Measurements from ENCODE around the gene HS2ST1. TPM values are rescaled to one million over a fixed set of nuclear protein-coding genes. Genes with fewer than 3 reads are reported as not detected.

The HS2ST1 gene
- total RNA-seq, 2 donors from 2014 or later = 21.3 to 23.5 TPM

GRCh38 chr1:87149241-87150041 is 235.0 kb downstream of the HS2ST1 start:
- no peak for DNase-seq
- no peaks in the 10 kb centered on the region for H3K27me3 ChIP-seq
- TF ChIP-seq, protein P1, sequence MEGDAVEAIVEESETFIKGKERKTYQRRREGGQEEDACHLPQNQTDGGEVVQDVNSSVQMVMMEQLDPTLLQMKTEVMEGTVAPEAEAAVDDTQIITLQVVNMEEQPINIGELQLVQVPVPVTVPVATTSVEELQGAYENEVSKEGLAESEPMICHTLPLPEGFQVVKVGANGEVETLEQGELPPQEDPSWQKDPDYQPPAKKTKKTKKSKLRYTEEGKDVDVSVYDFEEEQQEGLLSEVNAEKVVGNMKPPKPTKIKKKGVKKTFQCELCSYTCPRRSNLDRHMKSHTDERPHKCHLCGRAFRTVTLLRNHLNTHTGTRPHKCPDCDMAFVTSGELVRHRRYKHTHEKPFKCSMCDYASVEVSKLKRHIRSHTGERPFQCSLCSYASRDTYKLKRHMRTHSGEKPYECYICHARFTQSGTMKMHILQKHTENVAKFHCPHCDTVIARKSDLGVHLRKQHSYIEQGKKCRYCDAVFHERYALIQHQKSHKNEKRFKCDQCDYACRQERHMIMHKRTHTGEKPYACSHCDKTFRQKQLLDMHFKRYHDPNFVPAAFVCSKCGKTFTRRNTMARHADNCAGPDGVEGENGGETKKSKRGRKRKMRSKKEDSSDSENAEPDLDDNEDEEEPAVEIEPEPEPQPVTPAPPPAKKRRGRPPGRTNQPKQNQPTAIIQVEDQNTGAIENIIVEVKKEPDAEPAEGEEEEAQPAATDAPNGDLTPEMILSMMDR (IDR thresholded peaks at IDR 0.05) = no peak
- H3K27ac ChIP-seq = peak overlapping the region; percentile 8
- no peaks in the 10 kb centered on the region for H3K36me3 ChIP-seq
- H3K4me1 ChIP-seq = no peaks in the 10 kb centered on the region
- H3K4me3 ChIP-seq = no peak overlapping the region
- H3K9ac ChIP-seq (ENCODE audit: low read depth in 2 of 2, low read length in 2 of 2) = no peak overlapping the region
- H3K9me3 ChIP-seq = no peaks in the 10 kb centered on the region
- intact Hi-C loops (cut with DNase I) = no loop called here

GRCh38 chr1:87150143-87150542 is 235.7 kb downstream of the HS2ST1 start:
- no peak for DNase-seq
- intact Hi-C loops (cut with DNase I) = no loop called here
- TF ChIP-seq, protein P1 (IDR thresholded peaks at IDR 0.05) = no peak
- H3K36me3 ChIP-seq = no peaks in the 10 kb centered on the region
- no peak overlapping the region for H3K9ac ChIP-seq (ENCODE audit: low read depth in 2 of 2, low read length in 2 of 2)
- no peaks in the 10 kb centered on the region for H3K4me1 ChIP-seq
- H3K27me3 ChIP-seq = no peaks in the 10 kb centered on the region
- no peaks in the 10 kb centered on the region for H3K9me3 ChIP-seq
- H3K27ac ChIP-seq = no peak overlapping the region
- H3K4me3 ChIP-seq = no peak overlapping the region

DNA sequence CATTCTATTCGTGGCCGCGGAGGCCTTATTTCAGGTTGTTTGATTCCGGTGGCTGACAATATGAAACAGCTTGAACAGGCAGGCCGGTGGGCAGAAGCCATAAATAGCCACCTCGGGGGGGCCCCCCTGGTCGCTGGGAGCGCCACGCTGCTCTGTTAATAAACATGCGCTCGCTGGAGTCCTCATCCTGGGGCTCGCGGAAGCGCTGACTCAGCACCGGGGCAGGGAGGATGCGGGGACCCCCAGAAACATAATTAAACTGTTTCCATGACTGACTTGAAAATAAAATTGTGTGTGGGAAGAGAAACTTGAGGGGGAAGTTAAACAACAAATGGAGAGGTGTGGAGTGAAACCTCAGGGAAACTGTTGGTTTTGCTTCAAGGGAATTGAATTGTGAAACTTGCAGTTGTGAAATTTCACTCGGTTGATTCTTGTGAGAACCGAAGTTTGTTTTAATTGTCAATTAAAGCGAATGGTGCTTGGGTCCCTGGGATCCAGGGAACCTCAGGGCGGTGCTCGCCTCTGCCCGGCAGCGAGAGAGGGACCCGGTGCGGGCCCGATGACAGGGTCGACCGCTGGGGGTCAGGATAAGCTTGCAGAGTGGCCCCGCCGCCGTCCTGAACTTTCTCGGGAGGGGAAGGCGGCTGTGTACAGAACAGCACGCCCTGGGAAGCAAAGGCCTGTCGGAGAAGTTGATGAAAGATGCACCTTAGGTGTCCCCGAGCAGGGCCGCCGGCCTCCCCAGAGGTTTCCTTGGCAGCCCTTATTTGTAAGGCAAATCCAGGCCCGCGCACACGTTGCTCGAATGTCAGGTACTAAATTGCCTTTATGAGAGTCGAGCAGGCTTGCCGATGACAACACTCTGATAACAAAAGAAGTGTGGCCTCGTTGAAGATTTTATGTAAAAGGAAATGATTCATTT is 237.3 kb downstream of the HS2ST1 start:
- TF ChIP-seq, protein P1 (IDR thresholded peaks at IDR 0.05) = peak; percentile 32
- peak; percentile 58 for DNase-seq
- Histone ChIP-seq H3K27me3 (no peaks in the 10 kb centered on the region), H3K27ac (peak overlapping the region; percentile 15), H3K4me3 (peak overlapping the region; percentile 19), H3K9me3 (no peaks in the 10 kb centered on the region), H3K36me3 (no peaks in the 10 kb centered on the region), H3K9ac (ENCODE audit: low read depth in 2 of 2, low read length in 2 of 2) (no peak overlapping the region), H3K4me1 (no peaks in the 10 kb centered on the region)
- intact Hi-C loops (cut with DNase I) = no loop called here

DNA sequence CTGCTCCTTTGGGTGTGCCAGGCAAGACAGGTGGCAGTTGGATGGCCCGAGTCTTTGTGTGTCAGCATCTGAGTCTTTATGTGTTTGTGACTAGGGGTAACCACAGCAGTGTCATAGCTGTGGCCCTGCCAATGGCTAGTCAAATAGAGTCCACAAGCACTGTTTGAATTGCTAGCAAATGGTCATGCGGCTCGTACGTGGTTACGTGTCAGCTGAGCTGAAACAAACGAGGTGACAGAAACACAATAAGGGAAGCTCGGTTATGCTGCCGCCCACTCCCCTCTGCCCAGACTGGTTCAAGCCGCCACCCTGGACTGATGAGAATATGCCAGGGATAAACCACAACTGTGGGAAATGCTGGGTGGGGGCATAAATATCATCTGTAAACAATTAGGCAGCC is 239.9 kb downstream of the HS2ST1 start:
- no peaks in the 10 kb centered on the region for H3K4me1 ChIP-seq
- TF ChIP-seq, protein P1 (IDR thresholded peaks at IDR 0.05) = no peak
- no peak overlapping the region for H3K27ac ChIP-seq
- DNase-seq = no peak
- H3K9ac ChIP-seq (ENCODE audit: low read depth in 2 of 2, low read length in 2 of 2) = no peak overlapping the region
- intact Hi-C loops (cut with DNase I) = no loop called here
- no peaks in the 10 kb centered on the region for H3K36me3 ChIP-seq
- H3K9me3 ChIP-seq = no peaks in the 10 kb centered on the region
- no peak overlapping the region for H3K4me3 ChIP-seq
- no peaks in the 10 kb centered on the region for H3K27me3 ChIP-seq

GRCh38 chr1:87155170-87155569 is 240.7 kb downstream of the HS2ST1 start:
- no peak overlapping the region for H3K27ac ChIP-seq
- H3K27me3 ChIP-seq = no peaks in the 10 kb centered on the region
- TF ChIP-seq, protein P1 (IDR thresholded peaks at IDR 0.05) = no peak
- H3K9ac ChIP-seq (ENCODE audit: low read depth in 2 of 2, low read length in 2 of 2) = no peak overlapping the region
- no peaks in the 10 kb centered on the region for H3K9me3 ChIP-seq
- DNase-seq = no peak
- H3K4me1 ChIP-seq = no peaks in the 10 kb centered on the region
- no peaks in the 10 kb centered on the region for H3K36me3 ChIP-seq
- intact Hi-C loops (cut with DNase I) = no loop called here
- H3K4me3 ChIP-seq = no peak overlapping the region
